Measurements from ENCODE around the gene PLXNA2. TPM values are rescaled to one million over a fixed set of nuclear protein-coding genes. Genes with fewer than 3 reads are reported as not detected.

PLXNA2 gene
- total RNA-seq, 1 experiment from 2014 or later = 0.89 TPM

- Histone ChIP-seq H3K9ac (ENCODE audit: low read length) (no peak overlapping the region), H3K27me3 (ENCODE audit: insufficient read depth, low read length) (peaks cover 13% of the 10 kb centered on the region; the same call in 1 of the 2 replicates), H3K4me2 (ENCODE audit: low read length) (no peak overlapping the region), H3K4me3 (replicated peaks in 1 of 2; ENCODE audit: low read depth in 1 of 2, low read length in 2 of 2) (no peak overlapping the region), H3K27ac (ENCODE audit: low read depth, low read length) (no peak overlapping the region), H4K20me1 (ENCODE audit: insufficient read depth) (no peaks in the 10 kb centered on the region), H3K79me2 (ENCODE audit: insufficient read depth, low read length) (no peaks in the 10 kb centered on the region), H3K36me3 (ENCODE audit: control insufficient read depth in 1 of 2, insufficient read depth in 2 of 2, low read length in 2 of 2) (no peaks in the 10 kb centered on the region), H2AFZ (ENCODE audit: low read depth, low read length, poor library complexity, severe bottlenecking) (no peak overlapping the region), H3K4me1 (ENCODE audit: control insufficient read depth in 1 of 2, insufficient read depth in 2 of 2, low read length in 2 of 2) (no peaks in the 10 kb centered on the region), H3K9me3 (ENCODE audit: control insufficient read depth in 1 of 2, insufficient read depth in 1 of 2, low read depth in 1 of 2, low read length in 2 of 2) (no peaks in the 10 kb centered on the region), H3K9me2 (ENCODE audit: insufficient read depth) (no peaks in the 10 kb centered on the region)
- intact Hi-C loops (cut with micrococcal nuclease) = no loop called here
- CTCF ChIA-PET = no interaction called here
- no peak for DNase-seq (ENCODE audit: low read depth, low spot score)
- BruUV-seq (replicated peaks) = no TSS peak
- no peak for ATAC-seq
- POLR2A ChIA-PET = no interaction called here
- TF ChIP-seq ZNF274 (IDR thresholded peaks at IDR 0.05; ENCODE audit: low read depth, low read length) = no peak
- TF ChIP-seq EGR1 (IDR thresholded peaks at IDR 0.05; ENCODE audit: low read depth) = no peak
- no peak for TF ChIP-seq TCF7L2 (IDR thresholded peaks at IDR 0.05; ENCODE audit: borderline replicate concordance, extremely low read depth, insufficient read depth, insufficient read length)
- no peak for TF ChIP-seq CEBPB (IDR thresholded peaks at IDR 0.05; ENCODE audit: low read depth)
- no peak for TF ChIP-seq EZH2 (IDR thresholded peaks at IDR 0.05)
- no peak for TF ChIP-seq ATF3 (IDR thresholded peaks at IDR 0.05)
- TF ChIP-seq POLR2A (IDR thresholded peaks at IDR 0.05; ENCODE audit: borderline replicate concordance, extremely low read depth, insufficient read depth, insufficient read length) = no peak
- TF ChIP-seq ELF1 (IDR thresholded peaks at IDR 0.05; ENCODE audit: borderline replicate concordance, low read depth) = no peak
- no peak for TF ChIP-seq YY1 (IDR thresholded peaks at IDR 0.05; ENCODE audit: extremely low read depth, insufficient replicate concordance, low read depth, low read length)
- no peak for TF ChIP-seq RAD21 (IDR thresholded peaks at IDR 0.05; ENCODE audit: low read depth)
- TF ChIP-seq MAX (IDR thresholded peaks at IDR 0.05) = no peak
- TF ChIP-seq EZH2phosphoT487 (IDR thresholded peaks at IDR 0.05; ENCODE audit: borderline replicate concordance) = no peak
- TF ChIP-seq CTCF (IDR thresholded peaks at IDR 0.05 in 2 of 3, conservative IDR thresholded peaks at IDR 0.05 in 1 of 3; ENCODE audit: borderline replicate concordance in 1 of 3, insufficient read depth in 1 of 3, low read depth in 2 of 3, low read length in 2 of 3) = no peak
- no peak for TF ChIP-seq POLR2AphosphoS5 (IDR thresholded peaks at IDR 0.05; ENCODE audit: low read depth, low read length)
- no peak for TF ChIP-seq CBX3 (IDR thresholded peaks at IDR 0.05; ENCODE audit: low read depth)
- TF ChIP-seq ZBTB33 (IDR thresholded peaks at IDR 0.05; ENCODE audit: extremely low read depth, insufficient replicate concordance, low read length) = no peak
- TF ChIP-seq SP1 (IDR thresholded peaks at IDR 0.05; ENCODE audit: low read depth) = no peak
- TF ChIP-seq SRF (IDR thresholded peaks at IDR 0.05; ENCODE audit: low read depth) = no peak
- RAD21 ChIA-PET (ENCODE audit: low non-redundant PET in 1 of 2, low total read pairs in 2 of 2, uncharacterized antibody in 2 of 2, unreplicated experiment in 2 of 2) = no interaction called here
These were observed 255.6 kb downstream of the PLXNA2 start for GRCh38 chr1:207988326-207989165.

Measured in HCT116 (cell line).